Measurements from ENCODE around the gene TAB3.

TAB3 gene

GRCh38 chrX:30864383-30864785 is 24.7 kb downstream of the TAB3 start:
- Histone ChIP-seq H3K4me1 (no peaks in the 10 kb centered on the region), H3K36me3 (no peaks in the 10 kb centered on the region), H3K27me3 (no peaks in the 10 kb centered on the region), H3K27ac (no peak overlapping the region), H3K4me3 (no peak overlapping the region), H3K9me3 (no peaks in the 10 kb centered on the region)
- intact Hi-C loops (cut with DNase I; ENCODE audit: low total_unique reads) = no loop called here
- peak in 1 of 2 donors; percentile 18 for DNase-seq
- TF ChIP-seq CTCF (IDR thresholded peaks at IDR 0.05) = no peak

GRCh38 chrX:30863974-30864373 is 25.1 kb downstream of the TAB3 start:
- no peak for DNase-seq
- H3K27me3 ChIP-seq = no peaks in the 10 kb centered on the region
- peaks cover 0 to 3% (median 0%) of the 10 kb centered on the region in 3 donors for H3K36me3 ChIP-seq
- no peak overlapping the region for H3K4me3 ChIP-seq
- intact Hi-C loops (cut with DNase I; ENCODE audit: low total_unique reads) = no loop called here
- no peak overlapping the region for H3K27ac ChIP-seq
- no peaks in the 10 kb centered on the region for H3K4me1 ChIP-seq
- H3K9me3 ChIP-seq = no peaks in the 10 kb centered on the region
- TF ChIP-seq CTCF (IDR thresholded peaks at IDR 0.05) = no peak

- Histone ChIP-seq H3K4me3 (no peak overlapping the region), H3K4me1 (no peaks in the 10 kb centered on the region), H3K36me3 (peaks cover 0 to 31% (median 3%) of the 10 kb centered on the region in 3 donors), H3K27me3 (no peaks in the 10 kb centered on the region), H3K27ac (no peak overlapping the region), H3K9me3 (no peaks in the 10 kb centered on the region)
- TF ChIP-seq CTCF (IDR thresholded peaks at IDR 0.05) = no peak
- DNase-seq = no peak
- intact Hi-C loops (cut with DNase I; ENCODE audit: low total_unique reads) = no loop called here
Measured at GRCh38 chrX:30858098-30858497, 31.0 kb downstream of the TAB3 start.

- peaks cover 0 to 28% (median 8%) of the 10 kb centered on the region in 3 donors for H3K36me3 ChIP-seq
- intact Hi-C loops (cut with DNase I; ENCODE audit: low total_unique reads) = no loop called here
- no peaks in the 10 kb centered on the region for H3K4me1 ChIP-seq
- H3K27ac ChIP-seq = no peak overlapping the region
- no peaks in the 10 kb centered on the region for H3K27me3 ChIP-seq
- H3K9me3 ChIP-seq = no peaks in the 10 kb centered on the region
- no peak for DNase-seq
- no peak overlapping the region for H3K4me3 ChIP-seq
- TF ChIP-seq CTCF (IDR thresholded peaks at IDR 0.05) = no peak
Measured at GRCh38 chrX:30851449-30851848, 37.6 kb downstream of the TAB3 start.

GRCh38 chrX:30835373-30835772 is 53.7 kb downstream of the TAB3 start:
- intact Hi-C loops (cut with DNase I; ENCODE audit: low total_unique reads) = no loop called here
- Histone ChIP-seq H3K27ac (no peak overlapping the region), H3K9me3 (no peaks in the 10 kb centered on the region), H3K36me3 (peaks cover 0 to 31% (median 8%) of the 10 kb centered on the region in 3 donors), H3K4me1 (no peaks in the 10 kb centered on the region), H3K27me3 (no peaks in the 10 kb centered on the region), H3K4me3 (no peak overlapping the region)
- DNase-seq = no peak
- no peak for TF ChIP-seq CTCF (IDR thresholded peaks at IDR 0.05)

- no peak for DNase-seq
- Histone ChIP-seq H3K4me1 (no peaks in the 10 kb centered on the region), H3K9me3 (no peaks in the 10 kb centered on the region), H3K36me3 (peaks cover 0 to 29% (median 5%) of the 10 kb centered on the region in 3 donors), H3K27me3 (no peaks in the 10 kb centered on the region), H3K27ac (no peak overlapping the region), H3K4me3 (no peak overlapping the region)
- no peak for TF ChIP-seq CTCF (IDR thresholded peaks at IDR 0.05)
- intact Hi-C loops (cut with DNase I; ENCODE audit: low total_unique reads) = no loop called here
Measured at GRCh38 chrX:30833896-30834295, 55.2 kb downstream of the TAB3 start.
